OCI-LY7 (cell line): ENCODE data around the gene NPAT.

Experiments
- EZH2phosphoT487 ChIP-seq: fragments of 200-600 bp; sonication (generic); IDR thresholded peaks from 2 replicates; pipeline ENCODE4 v1.6.1; 2018; ENCODE audit warnings: low read depth, borderline replicate concordance, mild to moderate bottlenecking, mixed run types, antibody characterized with exemption, low read length, moderate library complexity, mixed read lengths
- TF ChIP-seq, protein P1 (sequence below): fragments of 200-600 bp; sonication (generic); conservative IDR thresholded peaks from 2 replicates; pipeline ENCODE4 v1.5.1; 2014; ENCODE audit warnings: mild to moderate bottlenecking, antibody characterized with exemption, low read length, moderate library complexity, mixed read lengths

- TF ChIP-seq, protein P1, sequence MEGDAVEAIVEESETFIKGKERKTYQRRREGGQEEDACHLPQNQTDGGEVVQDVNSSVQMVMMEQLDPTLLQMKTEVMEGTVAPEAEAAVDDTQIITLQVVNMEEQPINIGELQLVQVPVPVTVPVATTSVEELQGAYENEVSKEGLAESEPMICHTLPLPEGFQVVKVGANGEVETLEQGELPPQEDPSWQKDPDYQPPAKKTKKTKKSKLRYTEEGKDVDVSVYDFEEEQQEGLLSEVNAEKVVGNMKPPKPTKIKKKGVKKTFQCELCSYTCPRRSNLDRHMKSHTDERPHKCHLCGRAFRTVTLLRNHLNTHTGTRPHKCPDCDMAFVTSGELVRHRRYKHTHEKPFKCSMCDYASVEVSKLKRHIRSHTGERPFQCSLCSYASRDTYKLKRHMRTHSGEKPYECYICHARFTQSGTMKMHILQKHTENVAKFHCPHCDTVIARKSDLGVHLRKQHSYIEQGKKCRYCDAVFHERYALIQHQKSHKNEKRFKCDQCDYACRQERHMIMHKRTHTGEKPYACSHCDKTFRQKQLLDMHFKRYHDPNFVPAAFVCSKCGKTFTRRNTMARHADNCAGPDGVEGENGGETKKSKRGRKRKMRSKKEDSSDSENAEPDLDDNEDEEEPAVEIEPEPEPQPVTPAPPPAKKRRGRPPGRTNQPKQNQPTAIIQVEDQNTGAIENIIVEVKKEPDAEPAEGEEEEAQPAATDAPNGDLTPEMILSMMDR = no peak
- TF ChIP-seq EZH2phosphoT487 = no peak
Measured at GRCh38 chr11:108239076-108239475, 16.6 kb upstream of the NPAT start.
